Endothelial cell (in vitro differentiated cells): ENCODE measurements around the gene TAS2R38. TPM values are rescaled to one million over a fixed set of nuclear protein-coding genes. Genes with fewer than 3 reads are reported as not detected.

Source experiments
- DNase-seq: peaks from one replicate; pipeline ENCODE4 v3.0.0; 2021; ENCODE audit warnings: low spot score
- H3K27ac Mint-ChIP-seq: one replicate; pipeline ENCODE4 v1.8.0; 2021; ENCODE audit warnings: mixed read lengths, inconsistent platforms; ENCODE audit not compliant: unreplicated experiment
- H3K27me3 Mint-ChIP-seq: one replicate; pipeline ENCODE4 v1.8.0; 2021; ENCODE audit warnings: mild to moderate bottlenecking, moderate library complexity, mixed read lengths, inconsistent platforms; ENCODE audit not compliant: unreplicated experiment
- H3K36me3 Mint-ChIP-seq: one replicate; pipeline ENCODE4 v1.8.0; 2021; ENCODE audit warnings: mild to moderate bottlenecking, low read depth, mixed read lengths, inconsistent platforms; ENCODE audit not compliant: unreplicated experiment
- H3K4me1 Mint-ChIP-seq: one replicate; pipeline ENCODE4 v1.8.0; 2021; ENCODE audit warnings: mild to moderate bottlenecking, mixed read lengths, inconsistent platforms; ENCODE audit not compliant: unreplicated experiment
- H3K4me3 Mint-ChIP-seq: one replicate; pipeline ENCODE4 v1.8.0; 2021; ENCODE audit warnings: mild to moderate bottlenecking, mixed read lengths, inconsistent platforms; ENCODE audit not compliant: unreplicated experiment
- H3K9me3 Mint-ChIP-seq: one replicate; pipeline ENCODE4 v1.8.0; 2021; ENCODE audit warnings: mixed read lengths, inconsistent platforms; ENCODE audit not compliant: unreplicated experiment
- CTCF ChIP-seq: fragments of 200-600 bp; sonication (generic); IDR thresholded peaks from one replicate; pipeline ENCODE4 v1.5.0; 2021; ENCODE audit warnings: antibody characterized with exemption; ENCODE audit not compliant: unreplicated experiment
- total RNA-seq: library from RNA; stranded (reverse); fragmentation: NEBNext Ultra II Directional; extraction: Animal tissue kit (Norgen Biotek cat#: 25700); gene quantifications from one replicate; pipeline ENCODE4 v1.2.1, GENCODE V29; 2021; ENCODE audit not compliant: unreplicated experiment

TAS2R38 gene
- total RNA-seq, 1 donor from 2014 or later = not detected

GRCh38 chr7:141943846-141944245 lies 29.7 kb downstream of the TAS2R38 start:
- TF ChIP-seq CTCF = no peak
- H3K27ac Mint-ChIP-seq = no peak overlapping the region
- no peak overlapping the region for H3K4me3 Mint-ChIP-seq
- H3K9me3 Mint-ChIP-seq = no peaks in the 10 kb centered on the region
- H3K27me3 Mint-ChIP-seq = no peaks in the 10 kb centered on the region
- H3K36me3 Mint-ChIP-seq = no peaks in the 10 kb centered on the region
- DNase-seq = no peak
- no peaks in the 10 kb centered on the region for H3K4me1 Mint-ChIP-seq

GRCh38 chr7:141941075-141941474 lies 32.5 kb downstream of the TAS2R38 start:
- Mint-ChIP-seq H3K4me1 (no peaks in the 10 kb centered on the region), H3K4me3 (no peak overlapping the region), H3K27ac (no peak overlapping the region), H3K9me3 (no peaks in the 10 kb centered on the region), H3K36me3 (no peaks in the 10 kb centered on the region), H3K27me3 (no peaks in the 10 kb centered on the region)
- no peak for DNase-seq
- no peak for TF ChIP-seq CTCF

- peaks cover 20% of the 10 kb centered on the region for H3K4me1 Mint-ChIP-seq
- no peak for TF ChIP-seq CTCF
- H3K36me3 Mint-ChIP-seq = no peaks in the 10 kb centered on the region
- H3K27me3 Mint-ChIP-seq = no peaks in the 10 kb centered on the region
- no peak overlapping the region for H3K4me3 Mint-ChIP-seq
- no peaks in the 10 kb centered on the region for H3K9me3 Mint-ChIP-seq
- DNase-seq = no peak
- no peak overlapping the region for H3K27ac Mint-ChIP-seq
These were observed 43.4 kb downstream of the TAS2R38 start for GRCh38 chr7:141930211-141930610.

GRCh38 chr7:141928845-141929195 lies 44.8 kb downstream of the TAS2R38 start:
- H3K4me1 Mint-ChIP-seq = peaks cover 20% of the 10 kb centered on the region
- H3K36me3 Mint-ChIP-seq = no peaks in the 10 kb centered on the region
- TF ChIP-seq CTCF = no peak
- no peak for DNase-seq
- H3K27ac Mint-ChIP-seq = no peak overlapping the region
- H3K9me3 Mint-ChIP-seq = no peaks in the 10 kb centered on the region
- H3K27me3 Mint-ChIP-seq = no peaks in the 10 kb centered on the region
- no peak overlapping the region for H3K4me3 Mint-ChIP-seq

- Mint-ChIP-seq H3K4me1 (peaks cover 20% of the 10 kb centered on the region), H3K27me3 (no peaks in the 10 kb centered on the region), H3K4me3 (no peak overlapping the region), H3K9me3 (no peaks in the 10 kb centered on the region), H3K27ac (no peak overlapping the region), H3K36me3 (no peaks in the 10 kb centered on the region)
- no peak for DNase-seq
- TF ChIP-seq CTCF = no peak
These were observed 45.3 kb downstream of the TAS2R38 start for GRCh38 chr7:141928146-141928844.

Other genes starting within 250 kb of the TAS2R38 start
- 130 TPM for gene SSBP1, start 235.4 kb downstream of the TAS2R38 start, total RNA-seq
- 0.74 TPM for gene TAS2R3, start 209.7 kb downstream of the TAS2R38 start, total RNA-seq
- 1.1 TPM for gene TAS2R4, start 197.1 kb downstream of the TAS2R38 start, total RNA-seq
- 1.9 TPM for gene TAS2R5, start 183.6 kb downstream of the TAS2R38 start, total RNA-seq
- gene PRSS37, start 132.3 kb downstream of the TAS2R38 start, total RNA-seq = not detected
- not detected for gene OR9A4, start 57.4 kb downstream of the TAS2R38 start, total RNA-seq
- not detected for gene CLEC5A, start 26.8 kb downstream of the TAS2R38 start, total RNA-seq
- 2.3 TPM for gene MGAM, start 22.1 kb upstream of the TAS2R38 start, total RNA-seq
- gene MGAM2, start 137.9 kb upstream of the TAS2R38 start, total RNA-seq = 0.15 TPM